H1 (cell line): ENCODE results near the gene TAPT1. TPM values are rescaled to one million over a fixed set of nuclear protein-coding genes. Genes with fewer than 3 reads are reported as not detected.

Source experiments
- CTCF ChIA-PET: fragments of 300-600 bp; sonication (Branson Sonifier 250); formaldehyde crosslinking; loops from one replicate; lab custom pipeline; 2021; ENCODE audit not compliant: partially characterized antibody; lab: Charles Lee
- POLR2A ChIA-PET: fragments of 300-600 bp; sonication (Branson Sonifier 250); formaldehyde crosslinking; loops from one replicate; lab custom pipeline; 2021; ENCODE audit warnings: inconsistent platforms; ENCODE audit not compliant: partially characterized antibody; lab: Charles Lee
- DNase-seq, 2 experiments: peaks; one replicate each; pipeline versions ENCODE4 v3.0.0 to v3.0.0-alpha.2; 2010 to 2022; ENCODE audit warnings: low spot score in 2 of 2, low read depth in 1 of 2, mixed read lengths in 1 of 2
- FAIRE-seq: peaks from 2 replicates; lab custom pipeline; 2011; peaks lifted over from hg19 to GRCh38; lab: Jason Lieb, UNC
- H2AFZ ChIP-seq: 2 replicates; pipeline ENCODE4 v1.8.1; 2012; ENCODE audit warnings: low read length, inconsistent platforms
- H2AK5ac ChIP-seq: 2 replicates; pipeline ENCODE4 v1.6.1; 2013; ENCODE audit warnings: low read depth, low read length
- H2BK120ac ChIP-seq: replicated peaks from 2 replicates; pipeline ENCODE3; 2013; ENCODE audit warnings: low read depth, low read length, inconsistent platforms
- H2BK12ac ChIP-seq: 2 replicates; pipeline ENCODE4 v1.6.1; 2013; ENCODE audit warnings: low read depth, low read length
- H2BK15ac ChIP-seq: 2 replicates; pipeline ENCODE4 v1.6.1; 2013; ENCODE audit warnings: low read length
- H2BK20ac ChIP-seq: 2 replicates; pipeline ENCODE4 v1.6.1; 2013; ENCODE audit warnings: low read length
- H2BK5ac ChIP-seq: 2 replicates; pipeline ENCODE4 v1.6.1; 2013; ENCODE audit warnings: low read depth, low read length
- H3K14ac ChIP-seq: 2 replicates; pipeline ENCODE4 v1.6.1; 2013; ENCODE audit warnings: inconsistent platforms; ENCODE audit not compliant: insufficient read length
- H3K18ac ChIP-seq: 2 replicates; pipeline ENCODE4 v1.6.1; 2013; ENCODE audit warnings: low read length; ENCODE audit errors: extremely low read depth
- H3K23ac ChIP-seq: 2 replicates; pipeline ENCODE4 v1.6.1; 2013; ENCODE audit warnings: inconsistent platforms; ENCODE audit not compliant: insufficient read length
- H3K23me2 ChIP-seq: 2 replicates; pipeline ENCODE4 v1.6.1; 2013; ENCODE audit warnings: low read depth, low read length
- H3K27ac ChIP-seq: 2 replicates; pipeline ENCODE4 v1.6.1; 2011; ENCODE audit warnings: low read depth, low read length, inconsistent platforms
- H3K27me3 ChIP-seq, 4 experiments: replicated peaks in 1 of 4; 1 replicate in 1 of 4; 2 replicates in 3 of 4; pipeline versions ENCODE4 v1.6.1 to v1.8.1; 2011 to 2013; ENCODE audit warnings: low read length in 3 of 4, mild to moderate bottlenecking in 3 of 4, inconsistent platforms in 2 of 4, mixed read lengths in 2 of 4, moderate library complexity in 1 of 4; ENCODE audit not compliant: control insufficient read depth in 3 of 4, insufficient read depth in 3 of 4; ENCODE audit errors: extremely low read depth in 1 of 4
- H3K36me3 ChIP-seq, 4 experiments: 2 replicates each; pipeline versions ENCODE4 v1.6.1 to v1.8.1; 2011 to 2013; ENCODE audit warnings: mild to moderate bottlenecking in 4 of 4, low read length in 3 of 4, moderate library complexity in 2 of 4, control low read depth in 1 of 4, inconsistent platforms in 1 of 4; ENCODE audit not compliant: insufficient read depth in 4 of 4, control insufficient read depth in 2 of 4
- H3K4ac ChIP-seq: replicated peaks from 2 replicates; pipeline ENCODE3; 2013; ENCODE audit warnings: low read length, low read depth, mixed read lengths, inconsistent platforms; ENCODE audit not compliant: insufficient read length
- H3K4me1 ChIP-seq, 4 experiments: replicated peaks in 1 of 4; 1 replicate in 1 of 4; 2 replicates in 3 of 4; pipeline versions ENCODE4 v1.6.1 to v1.8.1; 2011 to 2013; ENCODE audit warnings: low read length in 3 of 4, inconsistent platforms in 2 of 4, mixed read lengths in 1 of 4; ENCODE audit not compliant: insufficient read depth in 4 of 4, control insufficient read depth in 3 of 4
- H3K4me2 ChIP-seq, 2 experiments: 2 replicates each; pipeline versions ENCODE4 v1.6.1 to v1.8.1; 2011 to 2013; ENCODE audit warnings: low read depth in 2 of 2, low read length in 2 of 2, control low read depth in 1 of 2, inconsistent platforms in 1 of 2, mild to moderate bottlenecking in 1 of 2; ENCODE audit not compliant: insufficient read depth in 1 of 2
- H3K4me3 ChIP-seq, 4 experiments: fragments of 200-600, 300-600 bp in 1 of 4; sonication (generic), shearing (Covaris generic), sonication (Bioruptor Twin) in 1 of 4; 2 replicates each; pipeline versions ENCODE4 v1.5.1 to v1.8.1; 2011 to 2016; ENCODE audit warnings: low read length in 4 of 4, low read depth in 3 of 4, control low read depth in 2 of 4, inconsistent platforms in 2 of 4, mild to moderate bottlenecking in 2 of 4, mixed read lengths in 1 of 4, moderate library complexity in 1 of 4; ENCODE audit not compliant: insufficient read depth in 2 of 4; ENCODE audit errors: extremely low read depth in 1 of 4
- H3K56ac ChIP-seq: replicated peaks from 2 replicates; pipeline ENCODE3; 2013; ENCODE audit warnings: low read depth, mild to moderate bottlenecking, mixed read lengths, low read length, inconsistent platforms; ENCODE audit not compliant: insufficient read length
- H3K79me1 ChIP-seq: 2 replicates; pipeline ENCODE4 v1.6.1; 2013; ENCODE audit warnings: low read depth, low read length, control low read depth
- H3K79me2 ChIP-seq, 2 experiments: 2 replicates each; pipeline versions ENCODE4 v1.6.1 to v1.8.1; 2012 to 2013; ENCODE audit warnings: low read length in 2 of 2, mild to moderate bottlenecking in 2 of 2, inconsistent platforms in 1 of 2; ENCODE audit not compliant: insufficient read depth in 2 of 2, control insufficient read depth in 1 of 2
- H3K9ac ChIP-seq, 4 experiments: replicated peaks in 1 of 4; 1 replicate in 1 of 4; 2 replicates in 3 of 4; pipeline versions ENCODE4 v1.6.1 to v1.8.1; 2011 to 2013; ENCODE audit warnings: low read depth in 3 of 4, low read length in 3 of 4, control low read depth in 2 of 4, mild to moderate bottlenecking in 2 of 4, moderate library complexity in 2 of 4, inconsistent platforms in 1 of 4; ENCODE audit errors: extremely low read depth in 1 of 4
- H3K9me3 ChIP-seq, 2 experiments: 2 replicates each; pipeline versions ENCODE4 v1.6.1 to v1.8.1; 2012 to 2013; ENCODE audit warnings: mild to moderate bottlenecking in 2 of 2, moderate library complexity in 2 of 2, control low read depth in 1 of 2, inconsistent platforms in 1 of 2, low read depth in 1 of 2, low read length in 1 of 2, mixed read lengths in 1 of 2; ENCODE audit not compliant: insufficient read depth in 2 of 2
- H4K20me1 ChIP-seq, 2 experiments: replicated peaks in 1 of 2; 2 replicates each; pipeline versions ENCODE3 to v1.8.1; 2011 to 2013; ENCODE audit warnings: inconsistent platforms in 2 of 2, low read length in 2 of 2, mild to moderate bottlenecking in 1 of 2; ENCODE audit not compliant: insufficient read depth in 2 of 2, control insufficient read depth in 1 of 2
- H4K5ac ChIP-seq: 2 replicates; pipeline ENCODE4 v1.6.1; 2013; ENCODE audit warnings: low read length, low read depth, mixed read lengths, inconsistent platforms; ENCODE audit not compliant: insufficient read length
- H4K8ac ChIP-seq: 2 replicates; pipeline ENCODE4 v1.8.0; 2013; ENCODE audit warnings: mild to moderate bottlenecking, moderate library complexity, low read length, inconsistent platforms; ENCODE audit not compliant: insufficient read depth; ENCODE audit errors: extremely low read depth
- H4K91ac ChIP-seq: replicated peaks from 2 replicates; pipeline ENCODE3; 2013; ENCODE audit warnings: low read length, mixed read lengths, inconsistent platforms; ENCODE audit not compliant: insufficient read length
- ASH2L ChIP-seq: fragments of 200-600, 300-600 bp; sonication (generic); IDR thresholded peaks from one replicate; pipeline ENCODE4 v1.7.1; 2017; ENCODE audit warnings: low read length
- ATF3 ChIP-seq: IDR thresholded peaks from 2 replicates; pipeline ENCODE4 v1.6.1; 2011; ENCODE audit warnings: low read depth, mild to moderate bottlenecking, low read length; ENCODE audit not compliant: insufficient read depth
- E2F6 ChIP-seq: IDR thresholded peaks from 2 replicates; pipeline ENCODE4 v1.6.1; 2012; ENCODE audit warnings: inconsistent platforms
- GABPA ChIP-seq: IDR thresholded peaks from 2 replicates; pipeline ENCODE4 v1.6.1; 2011; ENCODE audit warnings: mild to moderate bottlenecking, low read length, moderate library complexity, borderline replicate concordance; ENCODE audit not compliant: insufficient read depth
- GTF2F1 ChIP-seq: IDR thresholded peaks from 2 replicates; pipeline ENCODE4 v1.6.1; 2012; ENCODE audit warnings: low read depth, low read length, improper control_type of control experiment, borderline replicate concordance
- HDAC2 ChIP-seq, 2 experiments: fragments of 300-600 bp in 1 of 2; sonication (generic) in 1 of 2; IDR thresholded peaks; 2 replicates each; pipeline ENCODE4 v1.6.1; 2011 to 2012; ENCODE audit warnings: low read depth in 2 of 2, low read length in 2 of 2, mild to moderate bottlenecking in 2 of 2, moderate library complexity in 2 of 2, borderline replicate concordance in 1 of 2, inconsistent platforms in 1 of 2
- JUND ChIP-seq: IDR thresholded peaks from 2 replicates; pipeline ENCODE4 v1.6.1; 2011; ENCODE audit warnings: mild to moderate bottlenecking, improper control_type of control experiment, low read length
- PHF8 ChIP-seq: fragments of 200-600 bp; sonication (generic); conservative IDR thresholded peaks from 2 replicates; pipeline ENCODE4 v1.7.1; 2012; ENCODE audit warnings: low read depth, mild to moderate bottlenecking, inconsistent platforms, low read length, moderate library complexity
- RBBP5 ChIP-seq: IDR thresholded peaks from 2 replicates; pipeline ENCODE4 v1.7.1; 2012; ENCODE audit warnings: low read depth, mild to moderate bottlenecking, inconsistent platforms, low read length, moderate library complexity, borderline replicate concordance
- SP4 ChIP-seq: IDR thresholded peaks from 2 replicates; pipeline ENCODE4 v1.6.1; 2012; ENCODE audit warnings: low read length, inconsistent platforms
- TAF1 ChIP-seq: IDR thresholded peaks from 2 replicates; pipeline ENCODE4 v1.6.1; 2011; ENCODE audit warnings: mild to moderate bottlenecking, low read depth, low read length
- YY1 ChIP-seq: IDR thresholded peaks from 2 replicates; pipeline ENCODE4 v1.6.1; 2011; ENCODE audit warnings: low read depth, mild to moderate bottlenecking, low read length
- WGBS, 2 experiments: shearing (Covaris generic) in 1 of 2; methylation state at CpG; one replicate each; pipeline versions ENCODE4 v1.1.6 to v1.1.7; 2013 to 2015; ENCODE audit warnings: low lambda C conversion rate in 2 of 2, mixed read lengths in 2 of 2, inconsistent platforms in 1 of 2, low coverage in 1 of 2, missing lambda C conversion rate in 1 of 2; ENCODE audit not compliant: insufficient replicate concordance in 2 of 2, insufficient coverage in 1 of 2, insufficient read length in 1 of 2; ENCODE audit errors: extremely low coverage in 1 of 2, missing lambda C conversion rate in 1 of 2; 5-methylcytosine and 5-hydroxymethylcytosine counted together
- polyA plus RNA-seq, 7 experiments: library from polyadenylated mRNA; depleted of rRNA in 3 of 7; stranded (reverse) in 5 of 7; unstranded in 2 of 7; fragments of >200 nt in 5 of 7; fragments of 200-250 nt in 2 of 7; gene quantifications; 1 replicate in 5 of 7; 2 replicates in 1 of 7; 4 replicates in 1 of 7; pipeline versions ENCODE4 v1.2.1 to v1.2.3, GENCODE V29; 2011 to 2013; ENCODE audit warnings: missing spikeins in 2 of 7, mixed read lengths in 2 of 7
- total RNA-seq: library from RNA; stranded (reverse); fragmentation: NEBNext Ultra II Directional; extraction: Animal tissue kit (Norgen Biotek cat#: 25700); gene quantifications from 2 replicates; pipeline ENCODE4 v1.2.1, GENCODE V29; 2021

Gene TAPT1
- total and polyA plus RNA-seq, 2 of the 8 experiments (the other 6 are each of a cell fraction or from before 2014, with no cell fraction given): 4.2 to 15.3 TPM

GRCh38 chr4:16113741-16114140 lies 112.5 kb downstream of the TAPT1 start:
- H3K56ac ChIP-seq: no peak overlapping the region
- H3K23ac ChIP-seq: no peak overlapping the region
- H3K4me2 ChIP-seq: no peak overlapping the region
- no peaks in the 10 kb centered on the region for H3K27me3 ChIP-seq
- H2BK12ac ChIP-seq: no peak overlapping the region
- DNase-seq: no peak
- no peak overlapping the region for H2BK20ac ChIP-seq
- TF ChIP-seq GTF2F1 (no peak), SP4 (no peak), TAF1 (no peak), PHF8 (no peak), ASH2L (no peak), GABPA (no peak), HDAC2 (IDR thresholded peaks at IDR 0.05; ENCODE audit: borderline replicate concordance in 1 of 2, low read depth in 2 of 2, low read length in 2 of 2) (no peak), E2F6 (no peak), YY1 (no peak), ATF3 (no peak), JUND (no peak), RBBP5 (no peak)
- H2AFZ ChIP-seq: no peak overlapping the region
- no peaks in the 10 kb centered on the region for H3K79me1 ChIP-seq
- H4K5ac ChIP-seq: no peak overlapping the region
- FAIRE-seq: no peak
- no peak overlapping the region for H3K4ac ChIP-seq
- CTCF ChIA-PET: interaction anchor here (1.3 kb wide), 1 partner anchor 15 kb away, joined by 3 read pairs; no protein-coding TSS in a partner anchor
- no peaks in the 10 kb centered on the region for H3K23me2 ChIP-seq
- WGBS, 2 experiments: 92% methylated on average over 3 of the region's 3 CpGs; no CpG with 5 or more reads in 1 of the 2 experiments
- H3K4me3 ChIP-seq: no peak overlapping the region
- no peak overlapping the region for H2BK5ac ChIP-seq
- no peaks in the 10 kb centered on the region for H3K79me2 ChIP-seq
- H2BK120ac ChIP-seq: no peak overlapping the region
- H3K27ac ChIP-seq: no peak overlapping the region
- POLR2A ChIA-PET: interaction anchor here (0.8 kb wide), 1 partner anchor 10 kb away, joined by 3 read pairs; no protein-coding TSS in a partner anchor
- H2AK5ac ChIP-seq: no peak overlapping the region
- no peaks in the 10 kb centered on the region for H3K4me1 ChIP-seq
- no peak overlapping the region for H3K14ac ChIP-seq
- H3K18ac ChIP-seq: no peak overlapping the region
- no peaks in the 10 kb centered on the region for H3K9me3 ChIP-seq
- H4K91ac ChIP-seq: no peak overlapping the region
- H3K9ac ChIP-seq: no peak overlapping the region
- H4K8ac ChIP-seq: no peak overlapping the region; the same call in 1 of the 2 replicates
- H4K20me1 ChIP-seq: no peaks in the 10 kb centered on the region
- H3K36me3 ChIP-seq: no peaks in the 10 kb centered on the region
- no peak overlapping the region for H2BK15ac ChIP-seq
